Lower leg skin (tissue), 3 donors: ENCODE results near the gene CPLX3.

Source experiments
- POLR2A ChIP-seq, 2 donors: fragments of 450-650 bp; IDR thresholded peaks; one replicate each; pipeline ENCODE4 v1.6.1; 2016 to 2017; ENCODE audit warnings: antibody characterized with exemption in 2 of 2, mild to moderate bottlenecking in 1 of 2, moderate library complexity in 1 of 2
- TF ChIP-seq, protein P1 (sequence below), 3 donors: fragments of 450-650 bp; IDR thresholded peaks; one replicate each; pipeline ENCODE4 v1.5.1; 2016; ENCODE audit warnings: antibody characterized with exemption in 3 of 3, mild to moderate bottlenecking in 3 of 3, moderate library complexity in 2 of 3

DNA sequence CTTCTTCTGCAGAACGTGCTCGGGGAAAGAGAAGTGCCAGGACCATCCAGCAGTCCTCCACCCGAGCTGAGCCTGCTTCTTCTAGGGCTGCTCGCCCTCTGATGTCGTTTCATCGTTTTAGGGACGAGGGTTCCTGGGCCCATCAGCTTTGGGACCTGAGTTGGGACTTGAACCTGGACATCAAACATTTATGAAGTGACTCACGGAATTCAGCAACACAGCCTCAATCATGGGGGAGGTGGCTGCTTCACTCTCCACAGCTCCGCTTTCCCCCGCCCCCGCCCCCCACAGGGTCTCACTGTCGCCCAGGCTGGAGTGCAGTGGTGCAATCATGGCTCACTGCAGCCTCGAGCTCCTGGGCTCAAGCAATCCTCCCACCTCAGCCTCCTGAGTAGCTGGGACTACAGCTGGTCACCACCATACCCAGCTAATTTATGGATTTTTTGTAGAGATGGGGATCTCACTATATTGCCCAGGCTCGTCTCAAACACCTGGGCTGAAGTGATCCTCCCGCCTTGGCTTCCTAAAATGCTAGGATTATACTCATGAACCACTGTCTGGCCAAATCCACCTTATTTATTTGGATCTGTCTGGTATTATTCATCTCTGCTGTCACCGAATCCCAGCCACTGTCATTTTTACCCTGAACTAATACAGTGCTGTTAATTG, 47.5 kb downstream of the CPLX3 start:
- TF ChIP-seq, protein P1, sequence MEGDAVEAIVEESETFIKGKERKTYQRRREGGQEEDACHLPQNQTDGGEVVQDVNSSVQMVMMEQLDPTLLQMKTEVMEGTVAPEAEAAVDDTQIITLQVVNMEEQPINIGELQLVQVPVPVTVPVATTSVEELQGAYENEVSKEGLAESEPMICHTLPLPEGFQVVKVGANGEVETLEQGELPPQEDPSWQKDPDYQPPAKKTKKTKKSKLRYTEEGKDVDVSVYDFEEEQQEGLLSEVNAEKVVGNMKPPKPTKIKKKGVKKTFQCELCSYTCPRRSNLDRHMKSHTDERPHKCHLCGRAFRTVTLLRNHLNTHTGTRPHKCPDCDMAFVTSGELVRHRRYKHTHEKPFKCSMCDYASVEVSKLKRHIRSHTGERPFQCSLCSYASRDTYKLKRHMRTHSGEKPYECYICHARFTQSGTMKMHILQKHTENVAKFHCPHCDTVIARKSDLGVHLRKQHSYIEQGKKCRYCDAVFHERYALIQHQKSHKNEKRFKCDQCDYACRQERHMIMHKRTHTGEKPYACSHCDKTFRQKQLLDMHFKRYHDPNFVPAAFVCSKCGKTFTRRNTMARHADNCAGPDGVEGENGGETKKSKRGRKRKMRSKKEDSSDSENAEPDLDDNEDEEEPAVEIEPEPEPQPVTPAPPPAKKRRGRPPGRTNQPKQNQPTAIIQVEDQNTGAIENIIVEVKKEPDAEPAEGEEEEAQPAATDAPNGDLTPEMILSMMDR (IDR thresholded peaks at IDR 0.05): no peak
- TF ChIP-seq POLR2A (IDR thresholded peaks at IDR 0.05): no peak
